Kidney (tissue), 14 donors: Measurements from ENCODE around the gene ZSWIM2. TPM values are rescaled to one million over a fixed set of nuclear protein-coding genes. Genes with fewer than 3 reads are reported as not detected.

ENCODE experiments used
- DNase-seq, 5 donors: peaks; one replicate each; pipeline ENCODE4 v3.0.0-alpha.2; 2013 to 2020
- FAIRE-seq: peaks from 2 replicates; lab custom pipeline; 2012; peaks lifted over from hg19 to GRCh38; lab: Jason Lieb, UNC
- H3K27ac ChIP-seq, 2 donors: one replicate each; pipeline ENCODE4 v1.7.0; 2013; ENCODE audit warnings: low read depth in 2 of 2, low read length in 2 of 2, inconsistent platforms in 1 of 2
- H3K27me3 ChIP-seq: one replicate; pipeline ENCODE4 v1.7.1; 2013; ENCODE audit warnings: low read length, inconsistent platforms; ENCODE audit not compliant: control insufficient read depth, insufficient read depth
- H3K36me3 ChIP-seq, 3 donors: one replicate each; pipeline versions ENCODE4 v1.7.0 to v1.7.1; 2013; ENCODE audit warnings: low read length in 3 of 3, control low read depth in 1 of 3, inconsistent platforms in 1 of 3; ENCODE audit not compliant: insufficient read depth in 3 of 3, control insufficient read depth in 2 of 3
- H3K4me1 ChIP-seq, 3 donors: one replicate each; pipeline versions ENCODE4 v1.7.0 to v1.7.1; 2013; ENCODE audit warnings: low read length in 3 of 3, inconsistent platforms in 1 of 3, low read depth in 1 of 3; ENCODE audit not compliant: control insufficient read depth in 2 of 3, insufficient read depth in 2 of 3
- H3K4me3 ChIP-seq, 3 donors: one replicate each; pipeline versions ENCODE4 v1.7.0 to v1.8.1; 2013; ENCODE audit warnings: low read length in 3 of 3, control low read depth in 1 of 3, inconsistent platforms in 1 of 3
- H3K9ac ChIP-seq, 3 donors: one replicate each; pipeline versions ENCODE4 v1.7.0 to v1.7.1; 2013; ENCODE audit warnings: low read length in 3 of 3, control low read depth in 1 of 3, inconsistent platforms in 1 of 3
- H3K9me3 ChIP-seq, 3 donors: one replicate each; pipeline versions ENCODE4 v1.7.0 to v1.7.1; 2013; ENCODE audit warnings: low read length in 3 of 3, control low read depth in 1 of 3, inconsistent platforms in 1 of 3; ENCODE audit not compliant: control insufficient read depth in 2 of 3, insufficient read depth in 1 of 3
- CTCF ChIP-seq: IDR thresholded peaks from 3 replicates; pipeline ENCODE4 v1.5.1; 2012; ENCODE audit warnings: mild to moderate bottlenecking, moderate library complexity, borderline replicate concordance; ENCODE audit not compliant: insufficient read depth; ENCODE audit errors: extremely low read depth
- intact Hi-C: fragments of 100-400 bp; cut with DNase I; formaldehyde crosslinking; loops from one replicate; pipeline ENCODE4 v1.11.1; 2022
- polyA plus RNA-seq: library from polyadenylated mRNA; stranded (reverse); fragments of 350-450 nt; fragmentation: Illumina TruSeq; extraction: RNeasy Lipid Tissue Mini Kit (QIAGEN cat#74804); gene quantifications from one replicate; pipeline ENCODE4 v1.2.3, GENCODE V29; 2014; ENCODE audit warnings: low read depth, low replicate concordance; ENCODE audit not compliant: insufficient read depth
- total RNA-seq: library from RNA; stranded (reverse); fragmentation: NEBNext Ultra II Directional; extraction: Animal tissue kit (Norgen Biotek cat#: 25700); gene quantifications from one replicate; pipeline ENCODE4 v1.2.1, GENCODE V29; 2021
- donor health status: control.
- donor health status: control.
- donor health status: control.
- donor health status: control.
- donor health status: control.
- donor health status: DM: yes; HTN: yes; CAD: no.
- donor health status: Normal renal cell carcinoma (clear cell type).

ZSWIM2 gene
- total and polyA plus RNA-seq, 2 donors from 2014 or later: not detected

GRCh38 chr2:186883666-186884065 lies 34.7 kb upstream of the ZSWIM2 start:
- no peaks in the 10 kb centered on the region for H3K9me3 ChIP-seq
- intact Hi-C loops: no loop called here
- no peak for TF ChIP-seq CTCF
- no peaks in the 10 kb centered on the region for H3K4me1 ChIP-seq
- no peak overlapping the region for H3K9ac ChIP-seq
- no peak overlapping the region for H3K4me3 ChIP-seq
- DNase-seq (no peak), FAIRE-seq (no peak)
- no peak overlapping the region for H3K27ac ChIP-seq
- no peaks in the 10 kb centered on the region for H3K36me3 ChIP-seq
- no peaks in the 10 kb centered on the region for H3K27me3 ChIP-seq

- FAIRE-seq (no peak), DNase-seq (no peak)
- Histone ChIP-seq H3K27me3 (no peaks in the 10 kb centered on the region), H3K9me3 (no peaks in the 10 kb centered on the region), H3K4me3 (no peak overlapping the region), H3K36me3 (no peaks in the 10 kb centered on the region), H3K4me1 (no peaks in the 10 kb centered on the region), H3K27ac (no peak overlapping the region), H3K9ac (no peak overlapping the region)
- intact Hi-C loops: no loop called here
- no peak for TF ChIP-seq CTCF
Observed at GRCh38 chr2:186882511-186883071, 33.6 kb upstream of the ZSWIM2 start.

- Histone ChIP-seq H3K9ac (no peak overlapping the region), H3K36me3 (no peaks in the 10 kb centered on the region), H3K9me3 (no peaks in the 10 kb centered on the region), H3K27me3 (no peaks in the 10 kb centered on the region), H3K4me1 (no peaks in the 10 kb centered on the region), H3K4me3 (no peak overlapping the region), H3K27ac (no peak overlapping the region)
- FAIRE-seq (peak; percentile 45), DNase-seq (no peak)
- intact Hi-C loops: no loop called here
- no peak for TF ChIP-seq CTCF
Observed at GRCh38 chr2:186881660-186882059, 32.7 kb upstream of the ZSWIM2 start.

- H3K27me3 ChIP-seq: no peaks in the 10 kb centered on the region
- no peak for TF ChIP-seq CTCF
- FAIRE-seq (no peak), DNase-seq (no peak)
- no peaks in the 10 kb centered on the region for H3K9me3 ChIP-seq
- H3K27ac ChIP-seq: no peak overlapping the region
- no peak overlapping the region for H3K4me3 ChIP-seq
- intact Hi-C loops: no loop called here
- no peaks in the 10 kb centered on the region for H3K4me1 ChIP-seq
- H3K9ac ChIP-seq: no peak overlapping the region
- H3K36me3 ChIP-seq: no peaks in the 10 kb centered on the region
Observed at GRCh38 chr2:186879312-186879711, 30.3 kb upstream of the ZSWIM2 start.
